ENCODE results near the gene GLOD4.
"Not testable (repeated sequence)": the region's sequence is repeated elsewhere in the genome, so short reads cannot be mapped to it uniquely, and the experiment has no call there.

Gene GLOD4

DNA sequence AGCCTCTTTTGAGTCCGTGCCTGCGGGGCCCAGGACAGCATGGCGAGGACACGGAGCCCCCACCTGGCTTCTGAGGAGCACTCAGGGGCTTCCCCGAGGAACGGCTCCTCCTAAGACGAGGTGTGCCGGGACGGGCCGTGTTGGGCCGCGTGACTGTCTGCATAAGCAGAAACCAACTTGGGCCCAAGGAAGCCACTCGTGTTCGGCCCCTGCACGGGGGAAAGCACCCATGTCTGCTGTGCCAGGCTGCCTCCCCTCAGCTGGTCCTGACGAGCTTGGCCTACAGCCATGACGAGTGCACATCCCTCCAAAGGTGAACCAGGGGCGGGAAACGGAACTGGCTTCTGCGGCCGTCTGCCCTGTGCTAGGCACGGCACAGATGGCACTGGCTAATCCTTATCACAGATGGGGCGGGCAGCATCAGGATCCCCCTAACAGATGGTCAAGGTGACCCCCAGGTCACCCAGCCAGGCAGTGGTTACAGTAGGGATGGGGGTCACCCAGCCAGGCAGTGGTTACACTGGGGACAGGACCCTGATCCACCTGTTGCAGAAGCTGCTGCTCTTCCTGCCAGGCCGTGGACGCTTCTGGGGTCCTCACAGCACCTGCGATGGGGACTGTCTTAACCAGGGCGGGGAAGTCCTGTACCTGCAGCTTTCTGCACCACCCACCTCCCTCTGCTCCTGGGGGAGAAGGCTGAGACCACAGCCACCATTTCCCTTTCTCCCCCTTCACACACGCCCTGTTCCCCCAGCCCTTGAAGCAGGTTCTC is 25.6 kb upstream of the GLOD4 start:
- TF ChIP-seq, protein P1, sequence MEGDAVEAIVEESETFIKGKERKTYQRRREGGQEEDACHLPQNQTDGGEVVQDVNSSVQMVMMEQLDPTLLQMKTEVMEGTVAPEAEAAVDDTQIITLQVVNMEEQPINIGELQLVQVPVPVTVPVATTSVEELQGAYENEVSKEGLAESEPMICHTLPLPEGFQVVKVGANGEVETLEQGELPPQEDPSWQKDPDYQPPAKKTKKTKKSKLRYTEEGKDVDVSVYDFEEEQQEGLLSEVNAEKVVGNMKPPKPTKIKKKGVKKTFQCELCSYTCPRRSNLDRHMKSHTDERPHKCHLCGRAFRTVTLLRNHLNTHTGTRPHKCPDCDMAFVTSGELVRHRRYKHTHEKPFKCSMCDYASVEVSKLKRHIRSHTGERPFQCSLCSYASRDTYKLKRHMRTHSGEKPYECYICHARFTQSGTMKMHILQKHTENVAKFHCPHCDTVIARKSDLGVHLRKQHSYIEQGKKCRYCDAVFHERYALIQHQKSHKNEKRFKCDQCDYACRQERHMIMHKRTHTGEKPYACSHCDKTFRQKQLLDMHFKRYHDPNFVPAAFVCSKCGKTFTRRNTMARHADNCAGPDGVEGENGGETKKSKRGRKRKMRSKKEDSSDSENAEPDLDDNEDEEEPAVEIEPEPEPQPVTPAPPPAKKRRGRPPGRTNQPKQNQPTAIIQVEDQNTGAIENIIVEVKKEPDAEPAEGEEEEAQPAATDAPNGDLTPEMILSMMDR (conservative IDR thresholded peaks at IDR 0.05; ENCODE audit: low read depth, low read length), result no peak
- H3K4me3 ChIP-seq (ENCODE audit: low read length), result no peak overlapping the region
- no peak for DNase-seq (ENCODE audit: low read depth)

DNA sequence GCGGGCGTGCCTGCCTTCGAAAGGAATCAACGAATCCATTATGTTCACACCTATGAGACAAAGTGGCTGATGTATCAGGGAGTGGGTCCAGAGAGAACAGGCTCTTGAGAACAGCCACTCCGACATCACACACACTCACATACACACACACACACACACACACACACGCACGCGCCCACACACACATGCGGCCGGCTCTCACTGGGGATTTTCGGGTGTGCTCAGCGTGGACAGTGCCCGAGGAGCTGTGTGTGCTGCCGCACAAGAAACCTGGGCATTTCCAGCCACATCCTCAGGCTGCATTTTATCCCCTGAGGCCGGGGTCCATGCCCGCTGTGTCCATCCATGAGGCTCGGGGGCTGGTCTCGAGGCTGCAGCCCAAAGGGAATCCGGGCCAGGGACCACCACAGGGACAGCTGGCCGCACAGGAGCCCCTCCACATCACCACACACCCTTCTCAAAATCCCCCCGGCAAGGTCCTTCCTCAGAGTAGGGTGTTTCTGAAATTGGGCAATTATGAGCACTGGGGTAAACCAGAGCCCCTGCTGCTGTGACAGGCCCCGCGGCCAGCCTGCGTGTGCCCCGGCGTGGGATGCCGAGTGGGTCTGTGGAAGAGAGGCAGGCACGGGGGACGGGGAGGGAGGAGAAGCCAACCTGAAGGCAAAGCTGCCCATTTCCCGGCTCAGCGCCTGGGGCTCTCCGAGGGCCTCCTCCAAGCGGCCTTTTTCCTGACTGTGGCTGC is 24.9 kb upstream of the GLOD4 start:
- DNase-seq (ENCODE audit: low read depth), result no peak
- H3K4me3 ChIP-seq (ENCODE audit: low read length), result no peak overlapping the region
- TF ChIP-seq, protein P1 (conservative IDR thresholded peaks at IDR 0.05; ENCODE audit: low read depth, low read length), result no peak

DNA sequence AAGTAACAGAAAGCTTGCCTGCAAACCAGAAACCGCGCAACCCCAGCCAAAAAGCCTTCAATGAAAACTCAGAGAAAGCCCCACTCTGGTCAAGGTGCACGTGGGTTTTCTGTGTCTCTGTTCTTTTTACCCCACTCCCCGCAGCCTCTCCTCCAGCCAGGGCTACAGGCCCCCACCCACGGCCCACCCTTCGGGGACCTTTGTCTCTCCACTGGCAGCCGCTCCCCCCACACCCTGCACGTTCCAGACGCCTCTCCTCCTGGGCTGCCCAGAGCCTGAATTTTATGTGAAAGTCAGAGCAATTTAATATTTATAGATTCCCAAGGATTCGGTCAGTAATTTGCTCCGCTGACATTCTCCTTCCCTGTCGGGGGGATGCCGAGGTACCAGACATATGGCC is 24.3 kb upstream of the GLOD4 start:
- TF ChIP-seq, protein P1 (conservative IDR thresholded peaks at IDR 0.05; ENCODE audit: low read depth, low read length), result no peak
- H3K4me3 ChIP-seq (ENCODE audit: low read length), result no peak overlapping the region
- no peak for DNase-seq (ENCODE audit: low read depth)

DNA sequence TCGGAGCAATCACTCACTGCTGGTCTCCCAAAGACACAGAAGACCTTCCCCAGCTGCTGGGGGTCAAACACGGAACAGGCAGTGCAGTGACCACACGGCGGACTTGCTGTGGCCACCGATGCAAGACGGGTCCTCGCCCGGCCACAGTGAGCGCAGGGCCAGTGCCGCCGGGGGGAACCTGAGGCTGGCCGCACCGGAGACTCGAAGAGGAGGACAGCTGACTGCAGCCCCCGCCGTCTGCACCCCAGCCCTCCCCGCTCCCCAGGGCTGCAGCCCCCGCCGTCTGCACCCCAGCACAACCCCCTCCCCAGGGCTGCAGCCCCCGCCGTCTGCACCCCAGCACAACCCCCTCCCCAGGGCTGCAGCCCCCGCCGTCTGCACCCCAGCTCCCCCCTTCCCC is 23.8 kb upstream of the GLOD4 start:
- DNase-seq (ENCODE audit: low read depth); H3K4me3 ChIP-seq (ENCODE audit: low read length): not testable (repeated sequence)

DNA sequence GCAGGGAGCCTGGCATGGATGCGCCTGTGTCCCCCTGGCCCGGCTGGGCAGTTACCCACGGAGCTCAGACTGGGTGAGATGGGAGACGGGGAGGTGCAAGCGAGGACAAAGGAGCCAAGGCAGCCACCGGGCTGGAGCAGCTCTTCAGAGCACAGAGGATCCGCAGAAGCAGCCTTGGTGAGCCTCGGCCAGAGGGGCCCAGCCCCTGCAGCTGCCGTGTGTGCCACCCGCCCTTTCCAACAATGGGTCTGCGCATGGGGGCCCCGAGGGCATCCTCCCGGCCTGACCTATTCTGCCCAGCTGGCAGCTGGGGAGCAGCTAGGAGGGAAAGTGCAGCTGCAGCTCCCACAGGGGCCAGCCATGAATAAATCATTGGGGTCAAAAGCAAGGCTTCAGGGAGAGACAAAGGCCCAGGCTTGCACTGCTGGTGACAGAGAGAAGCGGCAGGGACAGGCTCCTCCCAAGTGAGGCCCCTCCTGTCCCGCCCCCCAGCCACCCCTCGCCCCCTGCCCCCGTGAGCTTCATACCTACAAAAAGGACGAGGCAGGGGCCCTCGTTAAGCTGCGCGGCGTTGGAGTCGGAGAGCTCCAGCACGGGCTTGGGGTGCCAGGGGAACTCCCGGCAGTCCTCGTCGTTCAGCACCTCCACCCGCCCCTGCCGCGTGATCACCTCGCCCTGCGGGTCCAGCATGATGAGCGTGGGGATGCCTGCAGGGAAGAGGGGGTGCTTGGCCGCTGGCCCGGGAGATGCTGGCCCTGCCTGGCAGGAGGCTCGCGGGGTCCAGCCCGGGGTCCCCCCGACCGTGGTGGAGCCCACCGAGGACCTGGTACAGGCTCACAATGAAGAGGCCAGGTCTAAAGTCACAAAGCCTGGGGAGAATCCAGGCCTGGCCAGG is 22.7 kb upstream of the GLOD4 start:
- no peak for DNase-seq (ENCODE audit: low read depth)
- TF ChIP-seq, protein P1 (conservative IDR thresholded peaks at IDR 0.05; ENCODE audit: low read depth, low read length), result no peak
- no peak overlapping the region for H3K4me3 ChIP-seq (ENCODE audit: low read length)

DNA sequence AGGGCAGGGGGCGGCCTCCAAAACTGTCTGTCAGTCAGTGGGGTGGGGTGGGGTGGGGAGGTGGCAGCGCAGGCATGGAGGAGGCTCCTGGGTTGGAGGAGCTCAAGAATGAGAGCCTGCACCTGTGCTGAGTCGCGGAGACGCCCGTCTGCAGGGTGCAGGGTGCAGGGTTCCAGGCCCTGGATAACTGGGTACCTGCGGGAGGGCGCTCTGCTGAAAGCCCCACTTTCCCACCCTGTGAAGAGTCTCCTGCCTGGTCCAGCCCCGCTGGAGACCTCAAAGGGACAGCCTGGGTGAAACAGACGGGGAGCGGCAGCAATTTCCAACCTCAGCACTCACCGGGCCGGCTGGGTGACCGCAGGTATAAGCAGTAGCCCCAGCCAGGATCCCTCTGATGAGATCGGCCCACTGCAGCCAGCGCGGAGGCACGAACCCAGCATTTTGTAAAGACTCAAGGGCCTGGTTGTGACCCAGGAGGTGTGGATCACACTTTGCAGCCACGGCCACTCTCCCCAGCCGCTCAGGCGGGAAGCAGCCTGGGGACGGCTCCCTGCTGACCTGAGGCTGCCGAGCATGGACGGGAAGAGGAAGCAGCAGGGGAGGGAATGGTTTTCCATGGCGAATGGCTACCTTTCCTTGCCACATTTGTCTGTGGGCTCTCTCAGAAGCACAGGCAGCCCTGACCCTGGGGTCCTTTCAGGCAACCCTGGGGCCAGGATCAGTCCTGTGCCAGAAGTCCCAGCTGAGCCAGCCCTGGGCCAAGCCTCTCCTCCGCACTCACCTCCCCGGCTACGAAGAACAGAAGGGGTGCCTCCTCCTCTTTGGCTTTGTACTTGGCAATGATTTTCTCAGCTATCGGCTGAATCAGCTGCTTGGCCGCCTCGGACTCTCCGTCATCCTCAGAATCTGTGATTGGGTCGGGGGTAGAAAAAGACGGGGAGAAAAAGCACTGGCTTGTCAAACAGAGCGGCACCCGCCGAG is 21.1 kb upstream of the GLOD4 start:
- DNase-seq (ENCODE audit: low read depth), result no peak
- TF ChIP-seq, protein P1 (conservative IDR thresholded peaks at IDR 0.05; ENCODE audit: low read depth, low read length), result no peak
- H3K4me3 ChIP-seq (ENCODE audit: low read length), result no peak overlapping the region

All from retinal pigment epithelial cell (primary cell).